ENCODE results near the gene PTPRG.

- TF ChIP-seq, protein P1, sequence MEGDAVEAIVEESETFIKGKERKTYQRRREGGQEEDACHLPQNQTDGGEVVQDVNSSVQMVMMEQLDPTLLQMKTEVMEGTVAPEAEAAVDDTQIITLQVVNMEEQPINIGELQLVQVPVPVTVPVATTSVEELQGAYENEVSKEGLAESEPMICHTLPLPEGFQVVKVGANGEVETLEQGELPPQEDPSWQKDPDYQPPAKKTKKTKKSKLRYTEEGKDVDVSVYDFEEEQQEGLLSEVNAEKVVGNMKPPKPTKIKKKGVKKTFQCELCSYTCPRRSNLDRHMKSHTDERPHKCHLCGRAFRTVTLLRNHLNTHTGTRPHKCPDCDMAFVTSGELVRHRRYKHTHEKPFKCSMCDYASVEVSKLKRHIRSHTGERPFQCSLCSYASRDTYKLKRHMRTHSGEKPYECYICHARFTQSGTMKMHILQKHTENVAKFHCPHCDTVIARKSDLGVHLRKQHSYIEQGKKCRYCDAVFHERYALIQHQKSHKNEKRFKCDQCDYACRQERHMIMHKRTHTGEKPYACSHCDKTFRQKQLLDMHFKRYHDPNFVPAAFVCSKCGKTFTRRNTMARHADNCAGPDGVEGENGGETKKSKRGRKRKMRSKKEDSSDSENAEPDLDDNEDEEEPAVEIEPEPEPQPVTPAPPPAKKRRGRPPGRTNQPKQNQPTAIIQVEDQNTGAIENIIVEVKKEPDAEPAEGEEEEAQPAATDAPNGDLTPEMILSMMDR (IDR thresholded peaks at IDR 0.05), result no peak
- no peak for TF ChIP-seq POLR2A (IDR thresholded peaks at IDR 0.05)
Measured at GRCh38 chr3:62094461-62094860, 533.1 kb downstream of the PTPRG start.
